CD4-positive, alpha-beta T cell treated with Interleukin-17A for 1 hour (primary cell): ENCODE measurements around the gene PTPN7.
"Not testable (repeated sequence)": the region's sequence is repeated elsewhere in the genome, so short reads cannot be mapped to it uniquely, and the experiment has no call there.

ENCODE experiments used
- DNase-seq: peaks from one replicate; pipeline ENCODE4 v3.0.0-alpha.2; 2020

PTPN7 gene

DNA sequence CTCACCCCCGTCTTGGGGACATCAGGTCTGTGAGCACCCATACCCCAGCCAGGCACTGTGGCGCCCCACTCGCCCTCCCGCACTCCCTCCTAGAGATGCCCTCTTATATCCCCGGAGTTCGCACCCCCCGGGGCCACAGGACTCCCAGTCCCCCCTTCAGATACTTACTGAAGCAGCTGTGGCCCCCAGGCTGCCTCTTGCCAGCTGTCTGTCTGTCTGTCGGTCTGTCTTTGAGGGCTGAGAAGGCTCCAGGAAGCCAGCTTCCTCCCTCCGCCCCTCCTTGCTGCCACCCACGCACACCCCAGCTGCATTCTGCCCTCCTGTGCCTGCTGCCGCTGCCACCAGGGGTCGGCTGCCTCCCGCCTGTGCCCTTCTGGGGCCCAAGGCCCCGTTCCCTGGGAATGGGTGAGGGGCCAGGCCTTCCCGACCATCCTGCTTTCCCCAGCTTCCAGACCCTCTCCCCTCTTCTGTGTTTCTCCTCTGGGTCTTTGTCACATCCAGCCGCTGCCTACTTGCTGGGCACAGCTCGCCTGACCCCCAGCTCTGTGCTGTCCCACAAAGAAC is at the start of gene PTPN7:
Gene PTPN7 (minus strand): TSS at position 226 of the 564 bp plus-strand sequence. CDS start 1,200 bp downstream, outside the sequence.
- DNase-seq, result peak; percentile 82

- no peak for DNase-seq
Observed at GRCh38 chr1:202208351-202208857, 48.0 kb upstream of the PTPN7 start.

DNA sequence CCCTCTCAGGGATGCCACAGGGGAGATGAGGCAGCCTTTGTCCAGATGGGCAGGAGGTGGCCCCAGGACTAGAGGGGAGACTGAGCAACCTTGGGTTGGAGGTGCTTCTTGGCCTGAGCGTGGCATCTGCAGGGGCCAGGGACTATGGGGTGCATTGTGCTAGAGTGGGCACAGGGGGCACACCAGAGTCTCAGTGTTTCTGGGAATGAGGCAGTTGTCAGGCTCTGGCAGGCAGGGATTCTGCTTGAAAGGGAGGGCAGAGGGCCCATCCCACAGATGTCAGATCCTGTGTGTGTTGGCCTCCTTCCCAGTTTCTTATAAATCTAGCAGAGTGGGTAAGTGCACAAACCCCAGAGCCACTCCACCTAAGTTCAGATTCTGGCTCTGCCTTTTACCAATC is 46.9 kb upstream of the PTPN7 start:
- no peak for DNase-seq

- peak; percentile 19 for DNase-seq
Observed at GRCh38 chr1:202205523-202206190, 45.3 kb upstream of the PTPN7 start.

DNA sequence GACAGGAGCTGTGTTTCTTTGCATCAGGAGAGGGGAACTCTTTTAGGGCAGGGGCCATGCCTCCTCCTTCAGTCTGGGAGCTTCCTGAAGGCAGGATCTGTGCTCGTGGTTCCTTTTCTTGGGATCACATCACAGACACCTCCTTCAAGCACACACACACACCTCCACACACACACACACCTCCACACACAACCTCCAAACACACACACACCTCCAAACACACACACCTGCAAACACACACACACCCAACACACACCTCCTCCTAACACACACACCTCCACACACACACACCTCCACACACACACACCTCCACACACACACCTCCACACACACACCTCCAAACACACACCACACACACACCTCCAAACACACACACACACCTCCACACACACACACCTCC is 43.7 kb upstream of the PTPN7 start:
- no peak for DNase-seq

DNA sequence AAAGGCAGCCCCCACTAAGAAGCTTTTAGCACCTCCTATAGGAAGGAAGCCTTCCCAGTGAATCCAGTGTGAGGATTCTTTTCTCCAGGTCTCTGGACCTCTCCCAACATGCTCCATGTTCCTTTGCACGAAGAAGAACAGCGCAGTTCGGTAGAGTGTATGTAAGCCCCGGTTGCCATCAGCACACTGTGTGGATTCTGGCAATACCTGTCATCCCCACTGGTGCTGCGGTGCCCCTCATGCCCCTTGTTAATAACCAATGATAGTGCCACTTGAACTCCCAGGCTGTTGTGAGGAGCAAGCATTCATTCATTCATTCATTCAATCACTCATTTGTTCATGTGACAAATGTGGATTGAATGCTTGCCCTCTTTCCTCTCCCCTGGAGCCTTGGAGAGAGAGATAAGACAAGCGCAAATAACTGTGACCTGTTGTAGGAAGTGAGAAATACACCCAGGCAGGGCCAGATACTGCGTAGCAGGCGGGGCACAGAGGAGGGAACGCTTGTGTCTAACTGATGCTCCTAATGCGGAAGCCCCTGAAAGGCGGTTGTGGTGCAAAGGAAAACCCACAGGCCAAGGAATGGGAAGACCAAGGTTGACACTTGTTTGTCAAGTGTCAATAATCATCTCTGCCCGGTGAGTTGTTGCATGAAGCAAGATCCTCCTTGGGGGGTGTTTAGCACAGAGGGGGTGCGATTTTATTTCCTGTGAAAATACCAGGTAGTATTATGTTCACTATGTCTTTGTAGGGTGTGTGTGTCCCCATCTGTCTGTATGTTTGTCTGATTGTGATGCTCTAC is 43.0 kb upstream of the PTPN7 start:
- DNase-seq, result peak; percentile 38

DNA sequence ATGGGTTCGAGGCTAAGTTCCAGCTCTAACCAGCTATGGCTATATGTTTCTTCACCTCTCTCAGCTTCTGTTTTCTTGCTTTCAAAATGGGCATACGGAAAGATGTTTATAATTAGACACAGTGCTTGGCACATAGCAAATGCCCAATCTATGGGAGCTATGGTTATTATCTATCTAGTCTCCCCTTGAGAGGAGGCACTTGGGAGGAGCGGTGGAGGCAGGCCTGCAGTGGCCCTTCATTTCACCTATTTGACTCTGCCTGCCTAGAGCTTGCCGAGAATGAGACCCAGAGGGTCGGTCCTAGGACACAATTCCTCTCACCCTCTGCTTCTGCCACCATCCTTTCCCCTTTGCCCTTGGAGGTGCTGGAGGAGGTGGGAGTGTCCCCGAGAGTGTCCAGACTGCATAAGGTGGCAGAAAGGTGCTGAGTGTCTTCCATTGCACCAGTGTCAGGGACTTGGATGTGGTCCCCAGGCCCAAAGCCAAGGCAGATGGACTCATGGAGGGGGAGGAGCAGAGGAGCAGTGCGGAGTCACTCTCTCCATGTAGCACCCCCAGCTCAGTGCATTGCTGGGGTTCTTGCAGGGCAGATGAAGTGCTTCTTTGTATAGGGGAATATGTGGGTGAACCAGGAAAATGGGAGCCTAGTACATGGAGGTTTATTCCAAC is 42.2 kb upstream of the PTPN7 start:
- DNase-seq, result no peak

DNA sequence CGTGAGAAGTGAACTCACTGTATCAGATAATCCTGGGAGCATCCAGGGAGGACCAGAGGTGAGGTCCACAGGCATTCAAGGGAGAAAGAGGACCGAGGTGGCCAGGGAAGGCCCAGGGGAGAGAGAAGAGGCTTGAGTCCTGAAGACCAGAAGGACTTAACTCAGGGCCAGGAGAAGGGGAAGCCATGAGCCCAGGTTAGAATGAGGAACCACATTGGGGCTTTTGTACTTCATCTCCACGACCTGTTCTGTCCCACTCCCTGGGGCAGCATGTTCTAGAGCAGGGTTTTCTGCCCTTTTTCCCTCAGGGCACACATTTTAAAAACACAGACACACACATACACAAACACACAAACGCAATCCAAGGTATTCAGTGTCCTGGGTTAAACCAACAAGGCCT is 41.6 kb upstream of the PTPN7 start:
- no peak for DNase-seq

DNA sequence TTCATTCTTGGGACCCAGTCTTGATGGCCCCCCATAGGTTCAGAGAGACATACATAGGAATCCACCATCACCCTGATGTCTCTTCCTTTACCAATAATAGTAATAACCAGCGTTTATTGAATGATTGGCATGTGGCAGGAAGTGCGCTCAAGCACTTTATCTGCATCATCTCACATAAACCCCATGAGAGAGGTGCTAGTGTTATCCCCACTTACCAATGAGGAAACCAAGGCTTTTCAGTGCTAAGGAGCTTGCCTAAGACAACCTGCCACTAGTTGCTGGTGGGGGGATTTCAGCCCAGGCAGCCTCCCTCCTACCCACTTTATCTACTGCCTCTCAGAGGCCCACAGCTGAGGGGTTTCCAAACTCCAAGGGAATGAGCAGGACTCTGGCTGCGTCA is 40.9 kb upstream of the PTPN7 start:
- DNase-seq, result peak; percentile 43

DNA sequence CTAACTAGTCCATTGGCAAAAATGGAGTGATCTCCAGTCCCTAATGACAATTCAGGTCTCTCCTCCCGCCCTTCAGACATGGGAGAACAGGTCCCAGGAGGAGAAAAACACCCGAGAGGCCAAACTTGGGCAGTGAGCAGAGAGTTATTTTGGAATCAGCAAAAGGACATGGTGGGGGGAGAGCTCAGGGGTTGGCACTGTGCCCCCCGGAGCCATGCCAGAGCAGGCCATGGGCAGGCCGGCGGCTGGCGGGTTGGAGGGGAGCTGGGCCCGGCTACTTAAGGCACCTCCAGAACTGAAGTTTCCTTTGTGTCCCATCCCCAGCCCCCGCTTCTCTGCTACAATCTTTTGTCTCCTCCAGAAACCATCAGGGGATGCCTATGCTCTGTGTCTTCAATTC is 40.3 kb upstream of the PTPN7 start:
- no peak for DNase-seq

DNA sequence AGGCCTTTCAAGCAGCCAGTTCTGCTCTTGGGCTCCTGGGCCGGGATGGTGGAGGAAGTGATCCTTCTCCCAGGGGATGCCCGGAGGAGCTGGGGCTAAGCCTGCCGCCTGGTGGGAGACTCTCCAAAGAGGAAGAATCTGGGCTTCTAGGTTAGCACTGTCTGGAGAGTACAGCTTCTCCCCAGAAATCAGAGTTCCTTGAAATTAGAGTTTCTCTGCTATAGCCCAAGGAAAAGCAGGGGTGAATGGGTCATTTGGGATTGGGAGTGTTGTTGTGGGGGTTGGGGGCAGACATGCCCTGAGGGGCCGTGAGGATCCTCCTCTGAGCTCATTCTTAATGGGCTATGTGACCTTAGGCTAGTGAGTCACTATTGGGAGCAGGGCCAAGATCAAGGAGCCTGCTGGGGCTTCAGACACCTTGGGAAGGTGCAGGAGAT is 39.7 kb upstream of the PTPN7 start:
- no peak for DNase-seq

- DNase-seq, result no peak
Observed at GRCh38 chr1:202199040-202199889, 38.9 kb upstream of the PTPN7 start.

DNA sequence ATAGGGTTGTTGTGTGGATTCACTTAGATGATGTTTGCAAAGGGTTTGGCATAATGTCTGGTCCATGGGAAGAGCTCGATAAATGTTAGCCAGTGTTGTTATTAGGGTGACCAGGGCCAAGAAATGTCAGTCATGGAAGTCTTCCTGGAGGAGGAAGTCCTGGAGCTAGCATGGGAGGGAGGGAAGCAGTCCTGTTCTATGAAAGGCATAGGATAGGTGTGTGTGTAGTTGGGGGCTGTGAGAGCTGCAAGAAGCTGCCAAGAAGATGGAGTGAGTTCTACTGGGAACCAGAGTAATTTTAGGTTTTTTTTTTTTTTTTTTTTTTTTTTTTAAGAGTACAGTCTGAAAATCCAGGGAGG is 37.9 kb upstream of the PTPN7 start:
- no peak for DNase-seq

DNA sequence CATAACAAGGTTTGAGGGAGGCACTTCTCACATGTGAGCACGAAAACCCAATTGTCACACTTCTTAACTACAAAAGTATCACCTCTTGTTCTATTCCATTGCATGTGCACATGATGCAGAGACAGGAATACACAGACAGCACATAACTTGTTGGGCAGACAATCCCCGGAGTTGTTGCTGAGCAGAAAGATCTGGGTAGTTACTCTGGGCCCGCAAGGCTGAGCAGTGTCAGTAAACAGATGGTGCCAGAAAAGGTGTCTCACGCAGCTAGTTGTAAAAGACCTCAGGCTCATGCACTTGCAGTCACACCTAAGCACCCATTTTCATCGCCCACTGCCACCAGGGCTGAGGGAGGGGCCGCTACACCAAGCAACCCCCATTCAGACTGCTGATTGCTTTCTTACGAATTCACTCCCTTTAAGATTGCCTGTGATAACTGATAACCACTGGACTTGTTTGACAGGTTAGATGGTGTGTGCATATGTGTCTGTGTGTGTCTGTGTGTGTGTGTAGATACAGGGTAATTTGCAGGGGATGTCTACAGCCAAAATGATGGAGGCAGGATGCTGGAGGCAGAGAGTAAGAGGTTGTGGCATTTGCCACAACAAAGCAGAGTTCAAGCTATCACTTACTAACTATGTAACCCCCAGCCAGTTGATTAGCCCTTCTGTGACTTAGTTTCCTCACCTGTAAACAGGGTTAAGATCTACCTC is 37.4 kb upstream of the PTPN7 start:
- DNase-seq, result peak; percentile 63

GRCh38 chr1:202194328-202194648 is 33.9 kb upstream of the PTPN7 start:
- DNase-seq, result no peak

DNA sequence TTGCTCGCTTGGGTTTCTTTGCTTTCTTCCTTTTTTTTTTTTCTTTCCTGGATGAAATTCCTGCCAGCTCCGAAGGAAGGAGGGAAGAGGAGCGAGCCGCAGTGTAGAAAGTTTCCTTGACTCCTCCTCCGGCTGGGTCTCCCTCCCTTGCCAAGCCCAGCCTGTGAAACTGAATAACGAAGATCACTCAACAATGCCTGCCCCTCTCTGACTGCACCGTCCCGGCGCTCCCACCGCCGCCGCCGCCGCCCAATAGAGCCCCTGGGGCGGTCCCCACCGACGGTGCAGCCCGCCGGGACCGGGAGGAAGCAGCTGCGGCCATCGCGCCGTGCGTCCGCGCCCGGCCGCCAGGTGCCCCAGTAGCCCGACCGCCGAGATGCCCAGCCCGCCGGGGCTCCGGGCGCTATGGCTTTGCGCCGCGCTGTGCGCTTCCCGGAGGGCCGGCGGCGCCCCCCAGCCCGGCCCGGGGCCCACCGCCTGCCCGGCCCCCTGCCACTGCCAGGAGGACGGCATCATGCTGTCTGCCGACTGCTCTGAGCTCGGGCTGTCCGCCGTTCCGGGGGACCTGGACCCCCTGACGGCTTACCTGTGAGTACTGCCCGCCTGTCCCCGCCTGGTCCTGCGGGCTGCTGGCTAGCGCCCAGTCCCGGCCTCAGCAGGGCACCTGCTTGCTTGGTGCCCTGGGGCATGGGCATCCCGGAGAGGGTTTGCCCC is 33.4 kb upstream of the PTPN7 start, which contains the start of gene LGR6:
Gene LGR6 (plus strand): TSS at position 186 of the 714 bp plus-strand sequence. CDS start 191 bp downstream, at position 377.
- no peak for DNase-seq

DNA sequence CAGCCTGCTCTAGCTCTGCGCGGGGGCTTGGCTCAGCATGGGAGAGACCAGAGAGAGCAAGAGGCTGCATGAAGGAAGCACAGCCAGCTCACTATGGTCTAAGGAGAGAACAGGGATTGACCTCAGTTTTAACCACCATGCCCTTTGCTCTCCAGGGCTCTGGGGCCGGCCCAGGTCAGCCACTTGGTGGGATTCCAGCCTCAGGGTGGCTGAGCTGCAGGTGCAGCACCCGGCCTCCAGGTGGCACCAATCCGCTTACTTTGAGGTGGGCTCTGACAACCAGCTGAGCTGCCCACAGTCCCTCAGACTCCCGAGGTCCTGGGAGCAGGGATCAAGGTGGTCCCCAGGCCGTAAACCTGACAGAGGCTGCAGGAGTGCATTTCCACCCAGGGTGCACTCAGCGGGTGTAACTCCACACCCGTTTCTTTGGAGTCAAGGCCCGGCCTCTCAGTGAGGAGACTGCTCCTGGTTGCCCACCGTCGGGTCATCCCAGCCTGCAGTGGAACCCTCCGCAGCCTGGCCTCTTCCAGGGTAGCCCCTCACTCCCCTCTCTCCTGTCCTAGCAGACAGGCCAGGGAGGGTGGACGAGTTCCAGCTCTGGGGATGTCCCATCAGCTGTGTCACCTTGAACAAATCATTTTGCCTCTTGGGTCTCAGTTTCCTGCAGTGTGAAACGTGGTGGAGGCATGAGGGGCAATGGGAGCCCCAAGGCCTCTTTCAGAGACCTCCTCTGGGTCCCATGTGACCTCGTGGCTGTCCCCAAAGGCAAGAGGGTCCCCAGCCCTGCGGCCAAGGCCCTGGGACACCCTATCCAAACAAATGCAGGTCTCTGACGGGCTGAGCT is 32.6 kb upstream of the PTPN7 start:
- DNase-seq, result peak; percentile 62

- DNase-seq, result not testable (repeated sequence)
Observed at GRCh38 chr1:202191391-202191790, 31.0 kb upstream of the PTPN7 start.

DNA sequence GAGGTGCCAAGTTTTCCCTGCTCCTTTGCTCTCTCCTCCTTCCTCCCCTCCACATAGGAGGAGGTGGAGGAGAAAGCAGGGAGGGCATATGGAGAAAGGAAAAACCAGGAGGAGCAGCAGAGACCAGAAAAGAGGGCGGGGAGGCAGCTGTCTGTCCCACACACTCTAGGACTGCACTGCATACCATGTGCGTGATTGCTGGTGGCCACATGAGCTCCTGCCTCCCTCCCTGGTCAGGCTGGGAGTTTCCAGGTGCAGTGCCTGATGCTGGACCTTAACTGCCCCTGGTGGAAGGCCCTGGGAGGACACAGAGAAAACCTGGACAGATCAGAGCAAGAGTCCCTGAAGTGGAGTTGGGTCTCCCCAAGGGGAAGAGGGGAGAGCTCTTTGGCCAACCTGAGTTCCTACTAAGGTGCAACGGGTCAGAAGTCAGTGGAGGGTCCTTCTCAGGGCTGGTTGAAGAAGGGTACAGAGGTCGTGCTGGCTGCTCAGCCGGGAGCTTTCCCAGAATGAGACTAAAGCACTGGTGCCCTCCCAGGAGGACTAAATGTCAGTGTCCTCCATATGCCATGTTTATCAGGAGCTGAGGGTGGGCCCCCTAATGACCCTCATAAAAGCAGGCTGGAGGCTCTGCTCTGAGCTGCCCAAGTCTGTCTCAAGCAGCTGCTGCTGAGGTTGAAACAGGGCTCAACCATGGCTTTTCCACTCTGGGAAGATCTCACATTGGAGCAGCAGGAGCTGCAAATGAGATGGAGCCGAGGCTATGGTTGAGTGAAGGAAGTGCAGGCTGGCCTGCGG is 29.7 kb upstream of the PTPN7 start:
- no peak for DNase-seq
